AML-193 (cell line): ENCODE measurements around the gene GTF2H1.
"Not testable (repeated sequence)": the region's sequence is repeated elsewhere in the genome, so short reads cannot be mapped to it uniquely, and the experiment has no call there.

Experiments
- DNase-seq, 2 experiments: peaks; one replicate each; lab custom pipeline; 2025; lab: John Stamatoyannopoulos, UW

GTF2H1 gene

GRCh38 chr11:18319914-18320313 is 2.5 kb upstream of the GTF2H1 start:
- no peak for DNase-seq

GRCh38 chr11:18320617-18321016 is 1.8 kb upstream of the GTF2H1 start:
- DNase-seq, result no peak

- DNase-seq, result peak; percentile 23 to 57
These were observed 794 bp upstream of the GTF2H1 start for GRCh38 chr11:18321578-18321968.

GRCh38 chr11:18322818-18323570 is 627 bp downstream of the GTF2H1 start:
- no peak for DNase-seq

GRCh38 chr11:18323881-18324280 is 1.5 kb downstream of the GTF2H1 start:
- DNase-seq, result not testable (repeated sequence)

DNA sequence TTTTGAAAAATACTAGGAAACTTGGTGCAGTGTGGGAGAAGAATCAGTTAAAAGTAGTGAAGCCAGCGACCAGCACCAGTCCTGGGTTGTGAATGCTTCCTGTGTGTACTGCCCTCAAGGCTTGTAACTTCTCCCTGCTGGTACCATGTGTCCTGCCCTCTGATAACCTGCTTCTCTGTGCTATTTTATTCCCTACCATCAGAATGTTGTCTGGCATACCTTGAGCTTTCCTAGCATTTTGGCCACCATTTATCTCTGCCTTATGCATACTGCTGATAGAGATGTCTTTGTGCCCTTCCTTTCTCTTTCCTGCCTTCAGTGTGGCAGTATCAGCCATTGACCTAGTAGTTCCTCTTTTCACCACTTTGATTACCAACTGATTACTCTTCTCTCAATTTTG is 2.0 kb downstream of the GTF2H1 start:
- DNase-seq, result peak; percentile 31 to 60

DNA sequence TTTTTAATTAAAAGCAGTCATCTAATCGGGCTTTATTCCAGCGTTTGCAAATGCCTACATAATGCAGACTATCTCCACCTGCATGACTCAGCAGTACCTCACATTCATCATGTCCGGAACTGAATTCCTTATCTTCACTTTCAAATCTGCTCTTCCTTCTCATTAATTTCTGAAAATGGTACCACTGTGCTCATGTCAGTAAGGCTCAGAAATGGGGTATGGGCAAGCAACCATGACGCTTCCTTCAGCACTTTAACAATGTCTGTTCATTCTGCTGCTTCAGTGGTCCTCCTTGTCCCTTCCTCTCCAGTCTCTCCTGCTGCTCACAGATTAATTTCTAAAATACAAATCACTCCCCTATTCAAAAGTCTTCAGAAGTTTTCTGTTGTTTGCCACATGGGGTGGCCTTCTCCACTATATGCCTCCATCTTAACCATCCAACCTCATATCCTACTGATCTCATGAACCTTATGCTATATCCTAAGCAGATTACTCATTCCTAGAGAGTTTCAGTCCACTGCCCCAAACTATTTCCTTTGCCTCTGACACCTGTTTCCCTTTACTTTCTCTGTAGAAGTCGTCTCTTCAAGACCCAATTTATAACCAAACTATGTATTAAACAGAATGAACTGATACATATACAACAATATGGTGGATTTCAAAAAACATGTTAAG is 7.0 kb downstream of the GTF2H1 start:
- no peak for DNase-seq

- no peak for DNase-seq
These were observed 8.6 kb downstream of the GTF2H1 start for GRCh38 chr11:18330921-18331320.

DNA sequence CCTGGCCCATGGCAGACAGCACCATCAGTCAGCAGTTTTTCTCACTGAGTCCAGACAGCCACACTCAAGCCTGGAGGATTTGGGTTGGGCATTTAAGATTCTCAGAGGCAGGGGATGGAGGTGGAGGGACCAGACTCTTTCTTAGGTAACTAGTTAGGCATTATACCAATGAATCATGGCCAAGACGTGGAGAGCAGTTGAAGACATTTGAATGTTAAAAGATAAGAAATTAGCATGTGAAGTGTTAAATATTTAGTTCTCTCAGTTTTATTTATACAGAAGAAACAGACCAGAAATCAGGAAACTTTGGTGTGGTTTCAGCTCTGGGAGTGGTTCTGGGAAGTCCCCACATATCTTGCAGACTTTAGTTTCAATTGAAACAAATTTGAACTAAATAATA is 9.9 kb downstream of the GTF2H1 start:
- DNase-seq, result no peak

DNA sequence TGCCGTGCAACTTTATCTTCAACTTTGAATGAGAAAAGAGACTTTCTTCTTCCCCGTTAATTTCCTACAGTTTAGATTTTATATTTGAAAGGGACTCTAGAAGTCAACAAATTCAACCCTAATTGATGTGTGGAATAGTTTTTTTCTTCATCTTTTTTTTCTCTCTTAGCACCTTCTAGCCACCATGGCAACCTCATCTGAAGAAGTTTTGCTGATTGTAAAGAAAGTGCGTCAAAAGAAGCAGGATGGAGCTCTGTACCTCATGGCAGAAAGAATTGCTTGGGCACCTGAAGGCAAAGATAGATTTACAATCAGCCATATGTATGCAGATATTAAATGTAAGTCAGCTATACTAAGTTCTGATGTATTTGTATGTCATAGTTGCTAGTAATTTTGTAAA is 10.5 kb downstream of the GTF2H1 start:
- DNase-seq, result no peak

GRCh38 chr11:18347471-18348125 is 25.2 kb downstream of the GTF2H1 start:
- DNase-seq, result no peak

- DNase-seq, result no peak
These were observed 30.2 kb downstream of the GTF2H1 start for GRCh38 chr11:18352581-18352980.

GRCh38 chr11:18358646-18359045 is 36.3 kb downstream of the GTF2H1 start:
- DNase-seq, result no peak

DNA sequence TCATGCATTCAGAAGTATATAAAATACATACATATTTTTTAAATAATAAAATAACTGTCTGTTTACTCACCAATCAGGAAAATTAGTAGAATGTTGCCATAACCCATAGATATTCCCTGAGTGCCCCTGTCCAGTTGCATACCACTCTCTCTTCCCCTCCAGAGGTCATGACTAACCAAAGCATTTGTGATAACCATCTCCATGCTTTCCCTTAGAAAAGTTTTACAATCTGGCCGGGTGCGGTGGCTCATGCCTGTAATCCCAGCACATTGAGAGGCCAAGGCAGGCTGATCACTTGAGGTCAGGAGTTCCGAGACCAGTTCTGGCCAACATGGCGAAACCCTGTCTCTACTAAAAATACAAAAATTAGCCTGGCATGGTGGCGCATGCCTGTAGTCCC is 38.8 kb downstream of the GTF2H1 start:
- no peak for DNase-seq

DNA sequence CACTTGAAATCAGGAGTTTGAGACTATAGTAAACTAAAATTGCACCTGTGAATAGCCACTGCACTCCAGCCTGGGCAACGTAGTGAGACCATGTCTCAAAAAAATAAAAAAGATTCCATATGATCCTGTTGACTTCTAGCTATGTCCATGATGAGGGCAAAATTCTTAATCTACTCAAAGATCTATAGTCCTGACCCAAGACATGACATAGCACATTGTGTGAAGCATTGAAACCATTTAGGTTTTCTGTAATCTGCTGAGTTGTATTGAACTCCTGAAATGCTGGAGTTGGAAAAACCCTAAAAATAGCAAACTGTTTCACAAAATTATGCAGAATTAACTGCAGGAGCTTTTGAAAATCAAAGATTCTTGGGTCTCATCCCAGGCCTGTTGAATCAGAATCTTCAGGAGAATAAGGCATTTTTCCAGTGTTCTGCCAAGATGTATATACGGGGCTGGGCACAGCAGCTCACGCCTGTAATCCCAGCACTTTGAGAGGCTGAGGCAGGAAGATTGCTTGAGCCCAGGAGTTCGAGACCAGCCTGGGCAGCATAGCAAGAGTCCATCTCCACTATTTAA is 42.2 kb downstream of the GTF2H1 start:
- no peak for DNase-seq

GRCh38 chr11:18365741-18366140 is 43.4 kb downstream of the GTF2H1 start:
- no peak for DNase-seq

DNA sequence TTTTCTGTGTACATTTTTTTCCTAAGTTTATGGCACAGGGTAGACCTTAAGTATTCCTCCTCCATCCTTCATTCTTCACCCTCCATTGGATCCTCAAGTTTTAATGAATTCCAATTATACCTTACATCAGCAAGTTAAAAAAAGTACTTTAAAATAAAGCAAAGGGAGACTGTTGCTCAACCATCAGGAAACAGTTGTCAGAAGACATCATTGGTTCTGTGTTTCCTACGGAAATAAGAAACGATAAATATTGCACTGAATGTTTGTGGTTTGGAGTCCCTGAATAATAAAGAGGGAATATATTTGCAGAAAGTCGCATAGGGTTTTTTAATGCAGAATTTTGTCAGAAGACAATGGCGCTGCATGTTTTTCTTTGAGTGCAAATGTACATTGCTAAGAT is 43.9 kb downstream of the GTF2H1 start:
- DNase-seq, result no peak

DNA sequence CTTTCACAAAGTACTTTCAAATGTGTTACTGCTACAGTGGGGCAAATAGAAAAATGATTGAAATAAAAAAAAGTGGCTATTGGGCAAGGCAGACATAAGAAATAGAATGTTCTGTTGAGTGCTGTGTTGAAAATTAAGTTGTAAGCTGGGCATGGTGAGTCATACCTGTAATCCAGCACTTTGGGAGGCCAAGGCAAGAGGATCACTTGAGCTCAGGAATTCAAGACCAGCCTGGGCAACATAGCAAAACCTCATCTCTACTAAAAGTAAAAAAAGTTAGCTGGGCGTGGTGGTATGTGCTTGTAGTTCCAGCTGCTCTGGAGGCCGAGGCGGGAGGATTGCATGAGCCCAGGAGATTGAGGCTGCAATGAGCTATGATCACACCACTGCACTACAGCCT is 45.1 kb downstream of the GTF2H1 start:
- no peak for DNase-seq

- DNase-seq, result no peak
These were observed 45.9 kb downstream of the GTF2H1 start for GRCh38 chr11:18368221-18368620.

DNA sequence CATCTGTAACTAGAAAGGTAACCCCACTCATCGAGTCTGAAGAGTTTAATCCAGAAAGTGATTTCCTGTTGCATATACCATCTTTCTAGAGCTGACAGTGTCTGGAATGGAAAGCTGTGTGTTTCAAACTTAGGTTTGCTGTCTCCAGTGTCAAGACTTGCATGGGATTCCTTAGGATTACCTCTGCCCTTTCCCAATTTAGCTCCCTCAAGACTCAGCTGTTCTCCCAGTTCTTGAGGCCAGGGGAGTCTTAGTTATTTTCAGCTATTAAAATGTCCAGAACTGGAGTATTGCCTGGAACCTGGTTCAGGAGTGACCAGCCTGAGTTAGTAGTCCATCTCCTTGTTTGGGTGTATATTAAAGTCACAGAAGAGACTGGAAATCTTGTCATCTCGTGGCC is 47.0 kb downstream of the GTF2H1 start:
- DNase-seq, result no peak

- no peak for DNase-seq
These were observed 48.9 kb downstream of the GTF2H1 start for GRCh38 chr11:18371279-18371678.

DNA sequence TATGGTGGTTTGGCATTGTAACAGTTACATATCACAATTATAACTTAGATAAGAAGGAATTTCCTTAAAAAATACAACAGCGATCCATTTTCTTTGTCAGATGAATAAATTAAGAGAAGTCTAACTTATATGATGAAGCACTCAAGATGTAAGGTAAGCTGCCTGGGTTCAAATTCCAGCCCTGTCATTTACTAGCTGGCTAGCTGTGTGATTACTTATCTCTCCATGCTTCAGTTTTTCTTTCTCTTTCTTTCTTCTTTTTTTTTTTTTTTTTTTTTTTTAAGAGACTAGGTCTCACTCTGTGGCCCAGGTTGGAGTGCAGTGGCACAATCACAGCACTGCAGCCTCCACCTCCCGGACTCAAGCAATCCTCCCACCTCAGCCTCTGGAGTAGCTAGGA is 49.8 kb downstream of the GTF2H1 start:
- DNase-seq, result no peak

DNA sequence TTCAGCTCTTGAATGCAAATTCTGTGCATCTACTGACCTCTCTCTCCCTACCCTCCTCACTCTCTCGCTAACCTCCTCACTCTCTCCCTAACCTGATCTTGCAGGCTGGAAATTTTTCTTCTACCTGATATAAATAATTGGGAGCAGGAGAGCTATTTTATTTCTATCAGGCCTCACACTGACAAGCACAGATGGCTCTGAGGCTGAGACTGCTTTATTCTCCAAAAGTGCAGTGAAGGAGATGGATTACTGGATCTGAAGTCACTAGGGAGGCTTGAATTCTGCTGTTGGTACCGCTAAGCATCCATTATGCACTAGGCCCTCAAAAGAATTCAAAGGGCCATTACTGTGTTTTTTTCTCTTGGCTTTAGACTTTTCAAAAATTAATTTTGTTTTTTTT is 52.6 kb downstream of the GTF2H1 start:
- no peak for DNase-seq
